Lower leg skin (tissue), 3 donors: Measurements from ENCODE around the gene INTS12.

Source experiments
- CTCF ChIP-seq, 3 donors: fragments of 450-650 bp; IDR thresholded peaks; one replicate each; pipeline ENCODE4 v1.5.1; 2016; ENCODE audit warnings: antibody characterized with exemption in 3 of 3, mild to moderate bottlenecking in 3 of 3, moderate library complexity in 2 of 3
- POLR2A ChIP-seq, 2 donors: fragments of 450-650 bp; IDR thresholded peaks; one replicate each; pipeline ENCODE4 v1.6.1; 2016 to 2017; ENCODE audit warnings: antibody characterized with exemption in 2 of 2, mild to moderate bottlenecking in 1 of 2, moderate library complexity in 1 of 2

- TF ChIP-seq CTCF (IDR thresholded peaks at IDR 0.05) (no peak), POLR2A (IDR thresholded peaks at IDR 0.05) (no peak)
Observed at GRCh38 chr4:105748222-105748621, 39.7 kb upstream of the INTS12 start.
